Left ventricle myocardium superior (tissue), 1 donor: ENCODE results near the gene HKDC1. TPM values are rescaled to one million over a fixed set of nuclear protein-coding genes. Genes with fewer than 3 reads are reported as not detected.
"Not testable (repeated sequence)": the region's sequence is repeated elsewhere in the genome, so short reads cannot be mapped to it uniquely, and the experiment has no call there.

ENCODE experiments used
- ATAC-seq: fragments of 200-7000 bp; cut with Tn5 transposase; one replicate; pipeline ENCODE4 v1.9.1; 2020; ENCODE audit warnings: mild to moderate bottlenecking, moderate library complexity
- DNase-seq: peaks from one replicate; pipeline ENCODE4 v3.0.0-alpha.2; 2020
- intact Hi-C: fragments of 100-400 bp; cut with micrococcal nuclease; formaldehyde crosslinking; loops from one replicate; pipeline ENCODE4 v1.11.0; 2022
- total RNA-seq: library from RNA; stranded (reverse); fragmentation: NEBNext Ultra II Directional; extraction: Animal tissue kit (Norgen Biotek cat#: 25700); gene quantifications from one replicate; pipeline ENCODE4 v1.2.1, GENCODE V29; 2021
- donor health status: DM: no; HTN: yes; CAD: no; lungs with severe emphysema.

The HKDC1 gene
- total RNA-seq, 1 donor from 2014 or later, result not detected

DNA sequence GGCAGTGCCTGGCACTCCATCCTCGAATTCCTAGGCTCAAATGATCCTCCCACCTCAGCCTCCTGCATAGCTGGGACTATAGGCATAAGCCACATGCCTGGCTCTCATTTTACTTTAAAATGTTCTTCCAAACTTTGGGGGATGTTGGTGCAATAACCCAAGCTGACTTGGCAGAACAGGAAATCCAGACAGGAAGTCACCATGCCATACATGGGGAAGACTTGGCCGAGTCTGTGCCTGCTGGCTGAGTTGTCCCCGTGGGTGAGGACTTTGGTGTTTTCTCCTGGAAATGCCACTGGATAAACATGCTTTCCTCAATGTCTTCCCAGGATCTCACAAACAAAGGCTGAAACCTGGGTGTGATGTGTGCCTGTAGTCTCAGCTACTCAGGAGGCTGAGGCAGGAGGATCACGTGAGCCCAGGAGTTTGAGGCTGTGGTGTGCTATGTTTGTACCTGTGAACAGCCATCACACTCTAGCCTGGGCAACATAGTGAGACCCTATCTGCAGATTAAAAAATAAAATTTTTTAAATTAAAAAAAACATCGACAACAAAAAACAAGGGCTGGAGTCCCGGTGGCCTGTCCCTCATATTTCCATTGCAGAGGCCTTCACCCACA lies 19.8 kb downstream of the HKDC1 start:
- DNase-seq (no peak), ATAC-seq (no peak)
- intact Hi-C loops, result loop anchor here (5.0 kb wide), 1 partner anchor 152 kb away; no protein-coding TSS in a partner anchor

DNA sequence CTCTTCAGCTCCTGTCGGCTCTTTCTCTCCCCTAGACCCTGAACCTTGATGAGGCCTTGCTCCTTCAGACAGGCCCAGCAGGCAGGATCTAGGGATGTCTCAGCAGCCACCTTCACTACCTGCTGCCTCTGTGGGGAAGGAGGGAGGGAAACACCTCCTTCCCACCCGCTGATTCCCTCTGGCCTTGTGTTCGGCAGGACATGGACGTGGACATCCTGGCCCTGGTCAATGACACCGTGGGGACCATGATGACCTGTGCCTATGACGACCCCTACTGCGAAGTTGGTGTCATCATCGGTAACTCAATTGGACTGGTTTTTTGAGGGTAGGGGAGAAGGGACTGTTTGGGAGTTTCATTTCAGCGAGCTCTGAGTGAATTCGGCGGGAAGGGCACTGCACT lies 20.3 kb downstream of the HKDC1 start:
- DNase-seq (no peak), ATAC-seq (no peak)
- intact Hi-C loops, result no loop called here

DNA sequence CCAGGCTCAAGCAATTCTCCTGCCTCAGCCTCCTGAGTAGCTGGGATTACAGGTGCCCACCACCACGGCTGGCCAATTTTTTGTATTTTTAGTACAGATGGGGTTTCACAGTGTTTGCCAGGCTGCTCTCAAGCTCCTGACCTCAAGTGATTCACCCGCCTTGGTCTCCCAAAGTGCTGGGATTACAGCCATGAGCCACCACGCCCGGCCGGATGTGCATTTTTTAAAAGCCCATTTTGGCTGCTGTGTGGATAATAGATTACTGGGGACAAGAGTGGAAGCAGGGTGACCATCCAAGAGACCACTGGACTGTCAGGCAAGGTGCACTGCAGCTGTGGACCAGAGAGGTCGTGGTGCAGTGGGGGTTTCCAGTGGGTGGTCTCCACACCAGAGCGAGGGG lies 21.4 kb downstream of the HKDC1 start:
- intact Hi-C loops, result no loop called here
- DNase-seq (no peak), ATAC-seq (no peak)

DNA sequence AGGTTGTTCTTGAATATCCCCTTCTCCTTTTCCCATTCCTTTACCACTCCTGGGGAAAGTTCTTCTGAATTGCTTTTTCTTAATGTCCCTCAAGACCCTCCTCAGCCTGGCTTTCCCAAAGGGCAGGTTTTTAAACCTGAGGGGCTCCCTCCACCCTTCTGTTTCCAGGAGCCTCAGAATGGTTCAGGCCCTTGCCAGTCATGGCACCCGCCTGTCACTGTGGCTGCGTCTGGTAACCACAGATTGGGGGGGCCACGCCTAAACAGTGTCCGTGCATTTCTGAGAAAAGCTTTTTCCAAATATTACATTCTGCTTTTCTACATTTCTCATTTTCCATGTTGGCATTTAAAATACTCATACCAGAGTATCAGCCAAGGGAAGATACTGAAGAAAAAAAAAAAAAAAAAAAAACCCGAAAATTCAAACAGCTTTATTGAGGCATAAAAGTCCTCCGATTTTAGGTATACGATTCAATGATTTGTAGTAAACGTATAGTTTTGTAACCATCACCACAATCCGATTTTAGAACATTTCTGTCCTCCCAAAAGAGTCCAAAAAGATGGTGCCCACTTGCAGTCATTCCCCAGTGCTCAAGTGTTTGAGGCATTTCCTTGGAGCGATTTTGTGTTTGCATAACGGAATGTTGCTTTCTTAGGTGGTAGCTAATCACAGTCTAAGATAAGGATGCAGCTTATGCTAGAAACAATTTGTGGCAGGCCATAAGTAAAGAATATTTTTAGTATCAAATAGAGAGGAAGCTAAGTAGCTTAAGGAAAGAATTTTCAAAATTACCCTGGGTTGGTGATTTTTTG lies 22.1 kb downstream of the HKDC1 start:
- DNase-seq (no peak), ATAC-seq (no peak)
- intact Hi-C loops, result no loop called here

- no peak for DNase-seq
- no peak for ATAC-seq
- intact Hi-C loops, result no loop called here
Measured at GRCh38 chr10:69242852-69243212, 22.7 kb downstream of the HKDC1 start.

DNA sequence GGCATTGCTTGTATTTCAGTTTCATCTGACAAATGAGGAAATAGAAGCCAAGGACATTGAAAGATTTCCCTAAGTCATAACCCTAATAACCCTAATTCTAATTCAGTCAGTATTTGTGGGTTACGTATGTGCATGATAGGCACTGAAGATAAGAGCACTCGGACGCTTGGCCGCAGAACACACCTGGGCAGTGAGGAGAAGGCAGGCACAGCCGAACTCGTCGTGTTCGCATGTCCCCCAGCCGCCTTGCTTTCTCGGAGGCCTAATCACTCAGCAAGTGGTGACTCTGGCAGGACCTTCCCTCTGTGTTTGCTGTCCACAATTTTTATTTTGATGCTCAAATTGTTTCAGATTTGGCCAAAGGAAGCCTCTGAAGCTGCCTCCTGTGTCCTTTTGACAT lies 23.7 kb downstream of the HKDC1 start:
- ATAC-seq (no peak), DNase-seq (no peak)
- intact Hi-C loops, result no loop called here

DNA sequence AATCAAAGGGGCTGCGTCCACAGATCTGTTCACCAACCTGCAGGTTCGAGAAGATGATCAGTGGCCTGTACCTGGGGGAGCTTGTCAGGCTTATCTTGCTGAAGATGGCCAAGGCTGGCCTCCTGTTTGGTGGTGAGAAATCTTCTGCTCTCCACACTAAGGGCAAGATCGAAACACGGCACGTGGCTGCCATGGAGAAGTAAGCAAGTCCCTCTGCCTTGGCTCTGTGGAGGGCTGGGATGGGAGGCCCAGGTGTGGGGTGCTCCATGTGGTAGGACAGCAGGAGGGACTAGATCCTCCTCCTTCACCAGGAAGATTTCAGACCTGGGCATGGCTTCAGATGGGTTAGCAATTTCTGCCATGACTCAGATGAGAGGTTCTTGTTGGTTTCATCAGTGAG lies 25.9 kb downstream of the HKDC1 start:
- ATAC-seq, result no peak
- intact Hi-C loops, result no loop called here
- no peak for DNase-seq

- DNase-seq (no peak), ATAC-seq (no peak)
- intact Hi-C loops, result no loop called here
Measured at GRCh38 chr10:69246581-69247312, 26.6 kb downstream of the HKDC1 start.

DNA sequence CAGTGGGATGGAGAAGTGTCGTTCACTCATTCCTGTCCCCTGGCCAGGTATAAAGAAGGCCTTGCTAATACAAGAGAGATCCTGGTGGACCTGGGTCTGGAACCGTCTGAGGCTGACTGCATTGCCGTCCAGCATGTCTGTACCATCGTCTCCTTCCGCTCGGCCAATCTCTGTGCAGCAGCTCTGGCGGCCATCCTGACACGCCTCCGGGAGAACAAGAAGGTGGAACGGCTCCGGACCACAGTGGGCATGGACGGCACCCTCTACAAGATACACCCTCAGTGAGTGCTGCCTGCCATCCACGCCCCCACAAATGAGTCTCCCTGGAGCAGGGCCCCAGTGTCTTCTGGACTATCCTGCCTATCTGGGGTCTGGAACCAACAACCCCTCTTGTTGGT lies 27.2 kb downstream of the HKDC1 start:
- no peak for DNase-seq
- intact Hi-C loops, result no loop called here
- ATAC-seq, result no peak

- intact Hi-C loops, result no loop called here
- no peak for DNase-seq
Measured at GRCh38 chr10:69248117-69248730, 28.1 kb downstream of the HKDC1 start.

DNA sequence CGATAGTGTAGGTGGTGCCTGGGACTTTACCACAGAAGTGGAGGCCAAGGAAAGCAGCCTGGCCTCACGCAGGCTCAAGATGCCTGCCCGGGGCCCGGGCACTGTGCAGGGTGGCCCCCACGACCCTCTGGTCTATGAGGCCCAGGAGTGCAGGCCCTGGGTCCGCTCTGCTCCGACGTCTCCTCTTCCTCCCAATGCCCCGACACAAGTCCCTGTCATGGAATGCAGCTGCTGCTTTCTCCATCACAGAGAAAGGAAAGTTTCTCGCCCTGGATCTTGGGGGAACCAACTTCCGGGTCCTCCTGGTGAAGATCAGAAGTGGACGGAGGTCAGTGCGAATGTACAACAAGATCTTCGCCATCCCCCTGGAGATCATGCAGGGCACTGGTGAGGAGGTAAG lies 29.9 kb downstream of the HKDC1 start:
- intact Hi-C loops, result no loop called here
- no peak for DNase-seq
- no peak for ATAC-seq

More at GRCh38 chr10:69248117-69248730, 28.1 kb downstream of the HKDC1 start:
- ATAC-seq, result no peak

DNA sequence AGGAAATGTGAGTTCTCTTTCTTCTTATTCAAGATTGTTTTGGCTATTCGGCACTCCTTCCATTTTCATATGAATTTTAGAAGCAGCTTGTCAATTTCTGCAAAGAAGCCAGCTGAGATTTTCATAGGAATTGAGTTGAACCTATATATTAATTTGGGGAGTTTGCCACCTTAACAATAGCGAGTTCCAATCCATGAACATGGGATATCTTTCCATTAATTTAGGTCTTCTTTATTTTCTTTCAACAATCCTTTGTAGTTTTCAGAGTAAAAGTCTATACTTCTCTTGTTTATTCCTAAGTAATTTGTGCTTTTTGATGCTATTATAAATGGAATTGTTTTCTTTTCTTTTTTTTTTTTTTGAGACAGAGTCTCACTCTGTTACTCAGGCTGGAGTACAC lies 31.3 kb downstream of the HKDC1 start:
- ATAC-seq, DNase-seq, intact Hi-C loops: not testable (repeated sequence)

- DNase-seq, result no peak
- intact Hi-C loops, result no loop called here
- ATAC-seq, result no peak
Measured at GRCh38 chr10:69253171-69253570, 33.0 kb downstream of the HKDC1 start.

DNA sequence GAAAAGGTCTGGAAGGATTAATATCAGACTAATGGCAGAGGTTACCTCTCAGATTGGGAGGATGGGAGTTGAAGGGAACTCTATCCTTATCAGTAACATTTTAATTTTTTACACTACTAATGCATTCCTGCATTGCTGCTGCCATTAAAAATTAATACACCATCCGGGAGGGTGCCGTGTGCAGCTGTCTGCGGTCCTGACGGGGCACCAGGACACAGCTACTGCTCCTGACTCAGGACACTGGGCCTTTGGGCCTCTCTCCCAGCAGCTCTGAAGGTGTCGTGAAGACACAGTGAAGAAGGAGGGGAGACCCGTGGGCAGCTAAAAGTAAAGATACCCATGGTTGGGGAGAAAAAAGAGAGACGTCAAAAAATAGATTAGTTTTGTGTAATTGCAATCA lies 34.7 kb downstream of the HKDC1 start:
- no peak for DNase-seq
- intact Hi-C loops, result no loop called here
- no peak for ATAC-seq

DNA sequence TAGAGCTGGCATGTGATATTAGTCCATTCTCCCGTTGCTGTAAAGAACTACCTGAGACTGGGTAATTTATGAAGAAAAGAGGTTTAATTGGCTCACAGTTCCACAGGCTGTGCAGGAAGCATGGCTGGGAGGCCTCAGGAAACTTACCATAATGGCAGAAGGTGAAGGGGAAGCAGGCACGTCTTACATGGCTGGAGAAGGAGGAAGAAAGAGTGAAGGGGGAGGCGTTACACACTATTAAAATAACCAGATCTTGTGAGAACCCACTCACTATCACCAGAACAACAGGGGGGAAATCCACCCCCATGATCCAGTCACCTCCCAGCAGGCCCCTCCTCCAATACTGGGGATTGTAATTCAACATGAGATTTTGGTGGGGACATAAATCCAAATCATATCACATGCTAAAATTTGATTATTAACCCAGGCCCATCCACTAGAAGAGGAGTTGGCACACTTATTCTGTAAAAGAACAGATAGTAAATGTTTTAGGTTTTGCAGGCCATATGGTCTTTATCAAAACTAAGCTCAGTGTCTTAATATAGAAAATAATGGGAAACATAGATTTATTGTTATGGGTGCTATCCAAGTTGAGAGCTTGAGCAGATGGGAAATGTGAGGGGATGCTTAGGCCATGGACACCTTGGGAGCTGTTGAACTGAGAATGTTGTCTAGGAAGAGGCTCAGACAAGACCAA lies 39.6 kb downstream of the HKDC1 start:
- intact Hi-C loops, result no loop called here
- ATAC-seq, result no peak
- DNase-seq, result no peak

- intact Hi-C loops, result no loop called here
- no peak for DNase-seq
- peak; percentile 70 for ATAC-seq
Measured at GRCh38 chr10:69261184-69261583, 41.1 kb downstream of the HKDC1 start.

DNA sequence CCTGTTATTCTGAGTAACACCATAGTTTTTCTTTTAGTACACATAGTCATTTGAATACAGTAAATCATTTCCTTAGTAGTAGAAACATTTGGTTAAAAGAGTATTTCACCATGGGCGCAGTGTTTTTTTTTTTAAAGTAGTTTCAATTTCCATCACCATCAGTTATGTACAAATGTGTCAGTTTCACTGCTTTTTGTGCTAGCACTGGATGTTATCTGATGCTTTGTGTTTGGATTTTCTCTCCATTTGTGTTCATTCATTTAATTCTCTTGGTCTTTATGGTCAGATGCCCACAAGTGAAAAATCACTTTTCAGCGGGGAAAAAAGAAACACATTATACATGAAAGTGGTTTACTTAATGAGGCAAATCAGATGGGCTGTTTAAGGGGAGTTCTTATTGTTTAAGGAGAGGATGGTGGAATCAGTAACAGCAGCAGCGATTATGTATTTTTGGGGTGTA lies 42.2 kb downstream of the HKDC1 start:
- no peak for DNase-seq
- intact Hi-C loops, result no loop called here
- ATAC-seq, result no peak

- intact Hi-C loops, result no loop called here
- no peak for DNase-seq
- ATAC-seq, result no peak
Measured at GRCh38 chr10:69265521-69265920, 45.4 kb downstream of the HKDC1 start.

GRCh38 chr10:69268761-69269416 lies 48.8 kb downstream of the HKDC1 start:
- intact Hi-C loops, result no loop called here
- DNase-seq (no peak), ATAC-seq (no peak)
